ENCODE measurements around the gene OR2T35.

GRCh38 chr1:248688527-248689298, 43.6 kb upstream of the OR2T35 start:
- TF ChIP-seq, protein P1, sequence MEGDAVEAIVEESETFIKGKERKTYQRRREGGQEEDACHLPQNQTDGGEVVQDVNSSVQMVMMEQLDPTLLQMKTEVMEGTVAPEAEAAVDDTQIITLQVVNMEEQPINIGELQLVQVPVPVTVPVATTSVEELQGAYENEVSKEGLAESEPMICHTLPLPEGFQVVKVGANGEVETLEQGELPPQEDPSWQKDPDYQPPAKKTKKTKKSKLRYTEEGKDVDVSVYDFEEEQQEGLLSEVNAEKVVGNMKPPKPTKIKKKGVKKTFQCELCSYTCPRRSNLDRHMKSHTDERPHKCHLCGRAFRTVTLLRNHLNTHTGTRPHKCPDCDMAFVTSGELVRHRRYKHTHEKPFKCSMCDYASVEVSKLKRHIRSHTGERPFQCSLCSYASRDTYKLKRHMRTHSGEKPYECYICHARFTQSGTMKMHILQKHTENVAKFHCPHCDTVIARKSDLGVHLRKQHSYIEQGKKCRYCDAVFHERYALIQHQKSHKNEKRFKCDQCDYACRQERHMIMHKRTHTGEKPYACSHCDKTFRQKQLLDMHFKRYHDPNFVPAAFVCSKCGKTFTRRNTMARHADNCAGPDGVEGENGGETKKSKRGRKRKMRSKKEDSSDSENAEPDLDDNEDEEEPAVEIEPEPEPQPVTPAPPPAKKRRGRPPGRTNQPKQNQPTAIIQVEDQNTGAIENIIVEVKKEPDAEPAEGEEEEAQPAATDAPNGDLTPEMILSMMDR (IDR thresholded peaks at IDR 0.05; ENCODE audit: poor library complexity): no peak
- TF ChIP-seq EZH2phosphoT487 (IDR thresholded peaks at IDR 0.05; ENCODE audit: low read depth, severe bottlenecking, unreplicated experiment): no peak
